Ishikawa (cell line): ENCODE measurements around the gene CXorf65.

Experiments used
- CEBPB ChIP-seq: IDR thresholded peaks from 2 replicates; pipeline ENCODE4 v1.6.1; 2012
- CREB1 ChIP-seq: IDR thresholded peaks from 2 replicates; pipeline ENCODE4 v1.6.1; 2012; ENCODE audit warnings: low read depth
- EGR1 ChIP-seq: IDR thresholded peaks from 2 replicates; pipeline ENCODE4 v1.6.1; 2012
- EP300 ChIP-seq: IDR thresholded peaks from 2 replicates; pipeline ENCODE4 v1.6.1; 2012; ENCODE audit warnings: borderline replicate concordance
- MAX ChIP-seq: IDR thresholded peaks from 2 replicates; pipeline ENCODE4 v1.6.1; 2012
- RAD21 ChIP-seq: IDR thresholded peaks from 2 replicates; pipeline ENCODE4 v1.6.1; 2012; ENCODE audit warnings: low read depth
- TAF1 ChIP-seq: IDR thresholded peaks from 2 replicates; pipeline ENCODE4 v1.6.1; 2012; ENCODE audit warnings: low read depth, mild to moderate bottlenecking
- TCF12 ChIP-seq: IDR thresholded peaks from 2 replicates; pipeline ENCODE4 v1.6.1; 2012; ENCODE audit warnings: low read depth
- USF1 ChIP-seq: IDR thresholded peaks from 2 replicates; pipeline ENCODE4 v1.6.1; 2012
- ZBTB7A ChIP-seq: IDR thresholded peaks from 2 replicates; pipeline ENCODE4 v1.6.1; 2012; ENCODE audit warnings: low read depth
- TF ChIP-seq, protein P1 (sequence below): IDR thresholded peaks from 2 replicates; pipeline ENCODE4 v1.6.1; 2012; ENCODE audit warnings: low read depth, mild to moderate bottlenecking

- TF ChIP-seq EP300 (no peak), TAF1 (no peak), MAX (no peak), EGR1 (no peak), TCF12 (no peak), RAD21 (no peak), CREB1 (no peak), CEBPB (no peak), ZBTB7A (no peak), USF1 (no peak)
- TF ChIP-seq, protein P1, sequence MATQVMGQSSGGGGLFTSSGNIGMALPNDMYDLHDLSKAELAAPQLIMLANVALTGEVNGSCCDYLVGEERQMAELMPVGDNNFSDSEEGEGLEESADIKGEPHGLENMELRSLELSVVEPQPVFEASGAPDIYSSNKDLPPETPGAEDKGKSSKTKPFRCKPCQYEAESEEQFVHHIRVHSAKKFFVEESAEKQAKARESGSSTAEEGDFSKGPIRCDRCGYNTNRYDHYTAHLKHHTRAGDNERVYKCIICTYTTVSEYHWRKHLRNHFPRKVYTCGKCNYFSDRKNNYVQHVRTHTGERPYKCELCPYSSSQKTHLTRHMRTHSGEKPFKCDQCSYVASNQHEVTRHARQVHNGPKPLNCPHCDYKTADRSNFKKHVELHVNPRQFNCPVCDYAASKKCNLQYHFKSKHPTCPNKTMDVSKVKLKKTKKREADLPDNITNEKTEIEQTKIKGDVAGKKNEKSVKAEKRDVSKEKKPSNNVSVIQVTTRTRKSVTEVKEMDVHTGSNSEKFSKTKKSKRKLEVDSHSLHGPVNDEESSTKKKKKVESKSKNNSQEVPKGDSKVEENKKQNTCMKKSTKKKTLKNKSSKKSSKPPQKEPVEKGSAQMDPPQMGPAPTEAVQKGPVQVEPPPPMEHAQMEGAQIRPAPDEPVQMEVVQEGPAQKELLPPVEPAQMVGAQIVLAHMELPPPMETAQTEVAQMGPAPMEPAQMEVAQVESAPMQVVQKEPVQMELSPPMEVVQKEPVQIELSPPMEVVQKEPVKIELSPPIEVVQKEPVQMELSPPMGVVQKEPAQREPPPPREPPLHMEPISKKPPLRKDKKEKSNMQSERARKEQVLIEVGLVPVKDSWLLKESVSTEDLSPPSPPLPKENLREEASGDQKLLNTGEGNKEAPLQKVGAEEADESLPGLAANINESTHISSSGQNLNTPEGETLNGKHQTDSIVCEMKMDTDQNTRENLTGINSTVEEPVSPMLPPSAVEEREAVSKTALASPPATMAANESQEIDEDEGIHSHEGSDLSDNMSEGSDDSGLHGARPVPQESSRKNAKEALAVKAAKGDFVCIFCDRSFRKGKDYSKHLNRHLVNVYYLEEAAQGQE = no peak
These were observed 5.4 kb upstream of the CXorf65 start for GRCh38 chrX:71111921-71112431.
